ENCODE data around the gene ARID3B. TPM values are rescaled to one million over a fixed set of nuclear protein-coding genes. Genes with fewer than 3 reads are reported as not detected.

Gene ARID3B
- polyA plus RNA-seq, 4 donors, result 9.6 to 20.4 (median 15.3) TPM

- DNase-seq (ENCODE audit: low read depth in 4 of 4, low spot score in 2 of 4), result no peak
These were observed 92.8 kb downstream of the ARID3B start for GRCh38 chr15:74633781-74634180.

DNA sequence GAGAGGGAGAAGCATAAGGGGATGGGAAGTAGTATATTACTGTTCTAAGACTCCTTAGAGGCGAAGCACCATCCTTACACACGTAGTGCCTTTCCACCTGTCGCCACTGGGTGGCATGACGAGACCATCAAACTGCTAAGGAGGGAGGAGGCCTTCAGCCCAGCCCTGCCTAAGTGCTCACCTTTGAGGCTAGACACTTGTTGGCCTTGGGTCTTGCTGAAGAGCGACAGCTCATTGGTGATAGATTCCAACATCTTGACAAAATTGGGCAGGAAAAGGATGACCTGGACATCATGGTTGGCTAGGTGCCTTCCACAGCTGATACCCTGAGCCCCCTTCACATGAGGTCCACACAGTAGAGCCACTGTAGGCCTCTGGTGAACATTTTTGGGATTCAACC lies 94.2 kb downstream of the ARID3B start:
- DNase-seq (ENCODE audit: low read depth in 4 of 4, low spot score in 2 of 4), result no peak

- no peak for DNase-seq (ENCODE audit: low read depth in 4 of 4, low spot score in 2 of 4)
These were observed 96.0 kb downstream of the ARID3B start for GRCh38 chr15:74636984-74637383.

DNA sequence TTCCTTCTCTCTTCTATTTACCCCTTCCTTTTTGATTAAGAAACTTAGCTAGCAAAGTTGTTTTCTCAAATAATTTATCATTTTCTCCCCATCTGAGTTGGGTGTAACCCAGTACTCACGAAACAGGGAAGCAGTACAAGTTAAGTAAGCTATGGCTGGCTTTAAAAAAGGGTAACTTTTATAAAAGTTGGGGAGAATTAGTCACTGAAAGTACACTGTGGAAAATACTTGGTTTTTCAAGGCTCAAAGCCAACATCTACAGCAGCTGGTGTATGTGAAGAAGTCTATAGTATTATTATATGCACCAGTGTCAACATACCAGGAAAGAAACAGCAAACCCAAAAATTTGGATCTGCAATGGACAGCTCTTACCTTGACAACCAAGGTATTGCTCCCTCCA lies 100.1 kb downstream of the ARID3B start:
- no peak for DNase-seq (ENCODE audit: low read depth in 4 of 4, low spot score in 2 of 4)

- DNase-seq (ENCODE audit: low read depth in 4 of 4, low spot score in 2 of 4), result peak in 1 of 4 donors; percentile 25
These were observed 101.3 kb downstream of the ARID3B start for GRCh38 chr15:74642348-74642733.

DNA sequence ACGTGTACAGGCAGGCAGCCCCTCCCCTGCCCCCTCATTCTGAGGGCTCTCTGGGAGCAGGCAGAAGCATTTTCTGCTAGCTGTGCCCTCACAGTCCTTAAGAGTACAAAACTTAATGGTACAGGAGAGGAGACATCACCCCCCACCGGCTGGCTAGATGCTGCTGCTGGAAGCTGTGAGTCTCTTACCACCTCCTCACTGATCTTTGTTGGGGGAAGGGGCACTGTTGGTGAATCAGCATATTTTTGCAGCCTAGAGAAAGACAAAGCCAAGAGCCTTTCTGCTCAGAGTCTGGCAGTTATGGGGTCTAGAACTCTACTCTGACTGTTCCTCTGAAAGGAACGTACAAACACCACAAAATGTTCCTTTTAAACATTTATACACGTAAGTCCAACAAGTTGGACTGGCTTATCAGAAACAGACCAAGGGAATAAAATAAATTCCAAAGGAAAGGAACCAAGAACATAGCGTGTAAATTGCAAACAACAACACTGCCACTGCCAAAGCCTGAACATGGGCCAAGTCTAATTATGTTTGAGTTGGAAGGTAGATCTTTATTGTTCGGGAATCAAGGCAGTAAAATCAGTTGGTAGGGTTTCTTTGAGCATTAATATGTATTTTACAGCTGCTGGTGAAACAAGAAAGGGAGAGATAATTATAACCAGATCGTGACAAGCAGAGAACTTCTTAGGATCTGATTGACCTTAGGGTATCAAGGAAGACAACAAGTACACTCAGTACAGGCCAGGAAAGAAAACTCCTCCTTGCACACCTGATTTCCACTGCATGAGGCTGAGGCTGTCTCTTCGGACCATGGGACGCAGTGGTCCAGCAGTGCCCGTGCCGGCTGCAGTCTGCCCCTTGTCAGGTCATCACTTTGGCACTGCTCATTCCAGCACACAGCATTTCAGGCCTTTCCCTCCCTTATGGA lies 102.0 kb downstream of the ARID3B start:
- DNase-seq (ENCODE audit: low read depth in 4 of 4, low spot score in 2 of 4), result no peak

DNA sequence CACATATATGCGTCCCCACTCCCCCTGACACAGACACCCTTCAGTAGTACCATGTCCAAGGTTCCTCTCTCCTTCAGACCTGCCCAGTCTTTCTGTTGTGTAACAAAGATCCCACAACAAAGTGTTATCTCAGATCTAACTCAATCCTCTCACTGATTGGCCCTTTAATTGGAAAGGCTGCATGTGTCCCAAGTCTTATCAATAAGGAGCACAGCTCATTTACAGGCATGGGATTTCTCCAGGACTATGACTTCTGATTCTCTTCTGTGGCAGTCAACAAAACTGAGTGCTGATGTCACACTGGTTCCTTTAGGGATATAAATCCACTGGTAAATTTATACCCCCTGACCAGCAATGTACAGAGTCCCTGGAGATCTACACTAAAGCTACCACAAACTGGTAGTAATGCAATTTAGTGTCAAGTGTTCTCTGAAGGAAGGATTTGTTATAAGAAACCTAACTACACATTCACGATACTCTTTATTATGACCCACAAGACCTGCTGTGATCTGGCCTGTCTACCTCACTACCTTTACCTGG lies 102.7 kb downstream of the ARID3B start:
- DNase-seq (ENCODE audit: low read depth in 4 of 4, low spot score in 2 of 4), result no peak

DNA sequence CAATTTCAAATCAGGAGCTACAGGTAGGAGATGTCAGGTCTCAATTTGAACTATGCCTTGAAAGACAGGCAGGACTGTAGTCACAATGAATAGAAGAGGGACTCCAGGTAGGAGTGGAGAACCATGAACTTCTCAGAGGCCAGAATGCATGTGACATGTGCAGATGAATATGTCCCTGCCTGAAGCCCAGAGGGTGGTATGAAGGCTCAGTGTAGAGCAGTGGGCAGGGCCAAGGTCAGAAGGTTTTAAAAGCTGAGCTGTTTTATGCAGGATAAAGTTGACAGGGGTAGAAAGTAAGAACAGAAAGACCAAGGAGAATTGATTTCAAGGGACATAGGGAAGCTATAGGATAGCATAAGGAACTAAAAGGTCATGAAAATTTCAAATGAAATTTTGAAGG lies 105.5 kb downstream of the ARID3B start:
- no peak for DNase-seq (ENCODE audit: low read depth in 4 of 4, low spot score in 2 of 4)

Other genes starting within 250 kb of the ARID3B start
- gene CYP11A1, start 173.6 kb upstream of the ARID3B start, polyA plus RNA-seq (ENCODE audit: insufficient read length in 4 of 4), result 1 to 10 TPM; 1.2 to 1.9 (median 1.6) TPM
- 1 to 10 TPM; 5.3 to 7.3 (median 7.2) TPM for gene SEMA7A, start 107.3 kb upstream of the ARID3B start, polyA plus RNA-seq (ENCODE audit: insufficient read length in 4 of 4)
- 10 to 100 TPM; 60.1 to 83.3 (median 64.6) TPM for gene UBL7, start 80.1 kb upstream of the ARID3B start, polyA plus RNA-seq (ENCODE audit: insufficient read length in 4 of 4)
- 10 to 100 TPM; 54.4 to 84.9 (median 76.3) TPM for gene CLK3, start 74.6 kb downstream of the ARID3B start, polyA plus RNA-seq (ENCODE audit: insufficient read length in 4 of 4)
- gene EDC3, start 154.8 kb downstream of the ARID3B start, polyA plus RNA-seq (ENCODE audit: insufficient read length in 4 of 4), result 10 to 100 TPM; 37.5 to 43.0 (median 40.6) TPM
- under 1 TPM in 1 of 4 donors, not detected in 3; 0.20 TPM for gene CYP1A1, start 184.3 kb downstream of the ARID3B start, polyA plus RNA-seq (ENCODE audit: insufficient read length in 4 of 4)
- under 1 TPM; 0.10 to 0.25 (median 0.19) TPM for gene CYP1A2, start 207.6 kb downstream of the ARID3B start, polyA plus RNA-seq (ENCODE audit: insufficient read length in 4 of 4)
- 10 to 100 TPM; 45.4 to 51.3 (median 46.4) TPM for gene CSK, start 240.9 kb downstream of the ARID3B start, polyA plus RNA-seq (ENCODE audit: insufficient read length in 4 of 4)

Data from left renal cortex interstitium (tissue), 4 donors.